ENCODE results near the gene EML5. TPM values are rescaled to one million over a fixed set of nuclear protein-coding genes. Genes with fewer than 3 reads are reported as not detected.

EML5 gene
- total and polyA plus RNA-seq, 3 experiments from 2014 or later, result 0.86 to 3.6 (median 3.2) TPM

GRCh38 chr14:88598097-88598675, 194.6 kb downstream of the EML5 start:
- Histone ChIP-seq H3K4me3 (ENCODE audit: low read length) (no peak overlapping the region), H3K9me3 (ENCODE audit: low read length) (no peaks in the 10 kb centered on the region), H3K27ac (ENCODE audit: low read depth, low read length) (no peak overlapping the region), H3K36me3 (ENCODE audit: insufficient read depth, low read length) (peaks cover 24% of the 10 kb centered on the region), H3K4me1 (ENCODE audit: insufficient read depth, low read length) (peaks cover 12% of the 10 kb centered on the region), H3K27me3 (ENCODE audit: insufficient read depth, low read length, poor library complexity, severe bottlenecking) (no peaks in the 10 kb centered on the region)
- ChIA-PET POLR2A (no interaction called here), CTCF (no interaction called here)
- no peaks in the 10 kb centered on the region for H3K27me3 Mint-ChIP-seq
- H3K27ac Mint-ChIP-seq, result peak overlapping the region in 4 of 8 donors; percentile 15 to 75 (median 57)
- peaks cover 15 to 90% (median 35%) of the 10 kb centered on the region in 3 donors for H3K36me3 Mint-ChIP-seq
- H3K4me3 Mint-ChIP-seq, result peak overlapping the region in 1 of 7 donors; percentile 33
- H3K4me1 Mint-ChIP-seq, result peaks cover 20 to 26% (median 23%) of the 10 kb centered on the region in 3 donors
- DNase-seq, result no peak
- H3K9me3 Mint-ChIP-seq, result no peaks in the 10 kb centered on the region

- H3K9me3 Mint-ChIP-seq, result no peaks in the 10 kb centered on the region
- Histone ChIP-seq H3K36me3 (ENCODE audit: insufficient read depth, low read length) (peaks cover 18% of the 10 kb centered on the region), H3K4me3 (ENCODE audit: low read length) (no peak overlapping the region), H3K4me1 (ENCODE audit: insufficient read depth, low read length) (peaks cover 12% of the 10 kb centered on the region), H3K27me3 (ENCODE audit: insufficient read depth, low read length, poor library complexity, severe bottlenecking) (no peaks in the 10 kb centered on the region), H3K9me3 (ENCODE audit: low read length) (no peaks in the 10 kb centered on the region), H3K27ac (ENCODE audit: low read depth, low read length) (no peak overlapping the region)
- ChIA-PET POLR2A (no interaction called here), CTCF (no interaction called here)
- DNase-seq, result no peak
- peaks cover 15 to 87% (median 33%) of the 10 kb centered on the region in 3 donors for H3K36me3 Mint-ChIP-seq
- no peaks in the 10 kb centered on the region for H3K27me3 Mint-ChIP-seq
- H3K27ac Mint-ChIP-seq, result peak overlapping the region in 2 of 8 donors; percentile 18 to 73
- H3K4me3 Mint-ChIP-seq, result no peak overlapping the region
- peaks cover 20 to 26% (median 23%) of the 10 kb centered on the region in 3 donors for H3K4me1 Mint-ChIP-seq
Measured at GRCh38 chr14:88597601-88598000, 195.2 kb downstream of the EML5 start.

GRCh38 chr14:88597038-88597437, 195.7 kb downstream of the EML5 start:
- Mint-ChIP-seq H3K9me3 (no peaks in the 10 kb centered on the region), H3K27me3 (no peaks in the 10 kb centered on the region), H3K4me3 (no peak overlapping the region), H3K27ac (peak overlapping the region in 4 of 8 donors; percentile 18 to 80 (median 66)), H3K4me1 (peaks cover 20 to 26% (median 23%) of the 10 kb centered on the region in 3 donors), H3K36me3 (peaks cover 11 to 84% (median 28%) of the 10 kb centered on the region in 3 donors)
- no peaks in the 10 kb centered on the region for H3K27me3 ChIP-seq (ENCODE audit: insufficient read depth, low read length, poor library complexity, severe bottlenecking)
- peaks cover 12% of the 10 kb centered on the region for H3K4me1 ChIP-seq (ENCODE audit: insufficient read depth, low read length)
- H3K4me3 ChIP-seq (ENCODE audit: low read length), result no peak overlapping the region
- H3K9me3 ChIP-seq (ENCODE audit: low read length), result no peaks in the 10 kb centered on the region
- peaks cover 17% of the 10 kb centered on the region for H3K36me3 ChIP-seq (ENCODE audit: insufficient read depth, low read length)
- no peak for DNase-seq
- ChIA-PET POLR2A (no interaction called here), CTCF (no interaction called here)
- H3K27ac ChIP-seq (ENCODE audit: low read depth, low read length), result no peak overlapping the region

DNA sequence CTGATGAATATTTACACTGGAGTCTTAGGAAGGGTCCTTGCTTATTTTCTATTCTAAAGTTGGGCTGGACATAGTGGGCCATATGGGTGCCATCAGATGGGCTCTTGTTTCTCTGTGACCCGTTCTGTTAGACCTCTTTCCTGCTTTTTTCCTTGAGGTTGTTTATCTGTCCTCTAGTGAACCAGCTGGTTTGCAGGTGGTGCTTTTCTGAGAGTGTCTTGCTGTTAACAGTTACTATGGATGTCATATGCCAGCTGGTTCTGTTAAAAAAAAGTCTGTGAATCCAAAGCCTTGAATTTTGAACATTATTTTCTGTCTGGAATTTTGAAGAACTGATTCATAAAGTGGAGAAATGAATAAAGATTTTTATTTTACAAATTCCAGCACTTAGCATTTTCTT, 200.7 kb downstream of the EML5 start:
- Mint-ChIP-seq H3K27me3 (no peaks in the 10 kb centered on the region), H3K4me3 (no peak overlapping the region), H3K36me3 (peaks cover 7 to 85% (median 28%) of the 10 kb centered on the region in 3 donors), H3K4me1 (peaks cover 0 to 6% (median 2%) of the 10 kb centered on the region in 3 donors), H3K27ac (no peak overlapping the region), H3K9me3 (no peaks in the 10 kb centered on the region)
- H3K4me1 ChIP-seq (ENCODE audit: insufficient read depth, low read length), result no peaks in the 10 kb centered on the region
- H3K36me3 ChIP-seq (ENCODE audit: insufficient read depth, low read length), result peaks cover 12% of the 10 kb centered on the region
- no peak overlapping the region for H3K4me3 ChIP-seq (ENCODE audit: low read length)
- H3K27ac ChIP-seq (ENCODE audit: low read depth, low read length), result no peak overlapping the region
- DNase-seq, result no peak
- ChIA-PET POLR2A (no interaction called here), CTCF (no interaction called here)
- H3K9me3 ChIP-seq (ENCODE audit: low read length), result no peaks in the 10 kb centered on the region
- H3K27me3 ChIP-seq (ENCODE audit: insufficient read depth, low read length, poor library complexity, severe bottlenecking), result no peaks in the 10 kb centered on the region

DNA sequence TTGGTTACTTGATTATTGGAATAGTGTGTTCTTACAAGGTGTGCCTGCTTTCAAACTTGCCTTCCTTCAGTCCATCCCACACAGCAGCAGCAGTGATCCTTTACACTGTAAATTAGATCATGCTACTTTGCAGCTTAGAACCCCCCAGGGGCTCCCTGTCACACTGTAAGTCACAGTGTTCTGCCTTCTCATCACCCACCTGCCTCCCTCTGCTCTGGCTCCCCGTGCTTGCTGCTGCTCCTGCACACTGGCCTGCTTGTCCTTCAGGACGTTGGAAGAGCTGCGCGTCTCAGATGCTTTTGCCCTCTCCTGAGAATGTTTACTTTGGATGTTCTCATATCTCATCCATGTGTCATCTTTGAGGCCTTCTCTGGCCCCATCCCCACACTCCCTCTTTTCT, 202.6 kb downstream of the EML5 start:
- H3K4me1 ChIP-seq (ENCODE audit: insufficient read depth, low read length), result no peaks in the 10 kb centered on the region
- POLR2A ChIA-PET, result no interaction called here
- Mint-ChIP-seq H3K27ac (peak overlapping the region in 1 of 8 donors; percentile 55), H3K36me3 (peaks cover 9 to 83% (median 32%) of the 10 kb centered on the region in 3 donors), H3K27me3 (no peaks in the 10 kb centered on the region), H3K4me1 (peaks cover 0 to 3% (median 2%) of the 10 kb centered on the region in 3 donors), H3K9me3 (no peaks in the 10 kb centered on the region), H3K4me3 (peak overlapping the region in 1 of 7 donors; percentile 42)
- H3K27ac ChIP-seq (ENCODE audit: low read depth, low read length), result no peak overlapping the region
- H3K9me3 ChIP-seq (ENCODE audit: low read length), result no peaks in the 10 kb centered on the region
- CTCF ChIA-PET, result no interaction called here
- no peak overlapping the region for H3K4me3 ChIP-seq (ENCODE audit: low read length)
- H3K27me3 ChIP-seq (ENCODE audit: insufficient read depth, low read length, poor library complexity, severe bottlenecking), result no peaks in the 10 kb centered on the region
- peaks cover 6% of the 10 kb centered on the region for H3K36me3 ChIP-seq (ENCODE audit: insufficient read depth, low read length)
- DNase-seq, result no peak

DNA sequence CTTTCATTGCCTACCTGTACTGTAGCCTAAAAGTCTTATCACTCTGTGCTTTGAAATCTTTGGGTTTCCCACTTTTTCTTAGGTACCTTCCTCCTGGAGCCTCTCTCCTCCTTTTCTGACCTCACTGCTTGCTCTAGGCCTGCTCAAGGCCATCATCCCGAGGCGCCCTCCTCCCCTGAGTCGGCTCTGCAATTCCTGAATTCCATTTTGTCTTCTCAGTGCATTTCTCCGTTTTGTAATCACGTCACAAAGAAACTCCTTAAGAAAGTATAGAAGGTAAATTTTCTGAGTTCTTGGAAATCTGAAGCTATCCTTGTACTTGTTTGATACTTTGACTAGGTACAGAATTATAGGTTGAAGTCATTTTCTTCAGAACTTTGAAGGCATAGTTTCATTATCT, 204.7 kb downstream of the EML5 start:
- Histone ChIP-seq H3K27ac (ENCODE audit: low read depth, low read length) (no peak overlapping the region), H3K4me3 (ENCODE audit: low read length) (no peak overlapping the region), H3K4me1 (ENCODE audit: insufficient read depth, low read length) (no peaks in the 10 kb centered on the region), H3K9me3 (ENCODE audit: low read length) (no peaks in the 10 kb centered on the region), H3K36me3 (ENCODE audit: insufficient read depth, low read length) (peaks cover 6% of the 10 kb centered on the region), H3K27me3 (ENCODE audit: insufficient read depth, low read length, poor library complexity, severe bottlenecking) (no peaks in the 10 kb centered on the region)
- H3K27ac Mint-ChIP-seq, result peak overlapping the region in 1 of 8 donors; percentile 29
- no peak overlapping the region for H3K4me3 Mint-ChIP-seq
- peaks cover 9 to 78% (median 36%) of the 10 kb centered on the region in 3 donors for H3K36me3 Mint-ChIP-seq
- H3K9me3 Mint-ChIP-seq, result no peaks in the 10 kb centered on the region
- no peak for DNase-seq
- peaks cover 3 to 8% (median 7%) of the 10 kb centered on the region in 3 donors for H3K4me1 Mint-ChIP-seq
- no peaks in the 10 kb centered on the region for H3K27me3 Mint-ChIP-seq
- CTCF ChIA-PET, result no interaction called here
- POLR2A ChIA-PET, result no interaction called here

- Mint-ChIP-seq H3K36me3 (peaks cover 8 to 78% (median 32%) of the 10 kb centered on the region in 3 donors), H3K4me3 (no peak overlapping the region), H3K4me1 (peaks cover 4 to 16% (median 15%) of the 10 kb centered on the region in 3 donors), H3K9me3 (no peaks in the 10 kb centered on the region), H3K27ac (no peak overlapping the region), H3K27me3 (no peaks in the 10 kb centered on the region)
- no peak for DNase-seq
- no peak overlapping the region for H3K4me3 ChIP-seq (ENCODE audit: low read length)
- no peak overlapping the region for H3K27ac ChIP-seq (ENCODE audit: low read depth, low read length)
- POLR2A ChIA-PET, result no interaction called here
- H3K36me3 ChIP-seq (ENCODE audit: insufficient read depth, low read length), result no peaks in the 10 kb centered on the region
- CTCF ChIA-PET, result interaction anchor here (1.0 kb wide), 1 partner anchor 12 kb away, joined by 3 read pairs; no protein-coding TSS in a partner anchor
- H3K9me3 ChIP-seq (ENCODE audit: low read length), result no peaks in the 10 kb centered on the region
- H3K27me3 ChIP-seq (ENCODE audit: insufficient read depth, low read length, poor library complexity, severe bottlenecking), result no peaks in the 10 kb centered on the region
- H3K4me1 ChIP-seq (ENCODE audit: insufficient read depth, low read length), result no peaks in the 10 kb centered on the region
Measured at GRCh38 chr14:88584451-88584850, 208.3 kb downstream of the EML5 start.

GRCh38 chr14:88576222-88576621, 216.5 kb downstream of the EML5 start:
- ChIA-PET CTCF (no interaction called here), POLR2A (no interaction called here)
- Mint-ChIP-seq H3K27me3 (no peaks in the 10 kb centered on the region), H3K9me3 (no peaks in the 10 kb centered on the region), H3K36me3 (peaks cover 27 to 84% (median 42%) of the 10 kb centered on the region in 3 donors), H3K4me3 (no peak overlapping the region), H3K4me1 (no peaks in the 10 kb centered on the region), H3K27ac (no peak overlapping the region)
- DNase-seq, result no peak
- H3K36me3 ChIP-seq (ENCODE audit: insufficient read depth, low read length), result peaks cover 33% of the 10 kb centered on the region
- no peak overlapping the region for H3K27ac ChIP-seq (ENCODE audit: low read depth, low read length)
- H3K27me3 ChIP-seq (ENCODE audit: insufficient read depth, low read length, poor library complexity, severe bottlenecking), result no peaks in the 10 kb centered on the region
- H3K4me3 ChIP-seq (ENCODE audit: low read length), result no peak overlapping the region
- no peaks in the 10 kb centered on the region for H3K9me3 ChIP-seq (ENCODE audit: low read length)
- H3K4me1 ChIP-seq (ENCODE audit: insufficient read depth, low read length), result no peaks in the 10 kb centered on the region
